Measurements from ENCODE around the gene E2F3. TPM values are rescaled to one million over a fixed set of nuclear protein-coding genes. Genes with fewer than 3 reads are reported as not detected.

E2F3 gene
- total and polyA plus RNA-seq, 2 donors (not counting 1 experiment from before 2014, with no cell fraction given): 4.1 to 12.3 TPM

DNA sequence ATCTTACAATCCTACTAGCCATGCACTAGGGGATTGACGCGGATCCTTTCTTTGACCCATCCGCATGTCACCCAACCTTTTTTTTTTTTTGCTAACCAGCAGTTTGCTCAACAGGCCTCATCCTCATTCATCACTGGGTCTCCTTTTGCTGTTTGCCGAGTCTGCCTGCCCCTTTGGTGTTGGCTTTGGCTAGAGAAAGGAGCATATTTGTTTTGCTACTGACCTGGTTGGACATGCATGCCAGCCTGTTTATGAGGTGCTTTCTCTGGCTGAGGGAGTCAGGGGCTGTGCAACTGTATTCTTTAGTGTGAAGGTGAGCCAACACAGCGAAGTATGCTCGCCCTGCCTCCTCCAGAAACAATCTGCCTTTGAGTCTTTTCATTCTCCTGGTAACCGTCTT is 40.2 kb downstream of the E2F3 start:
- Histone ChIP-seq H3K4me2 (ENCODE audit: extremely low read depth, insufficient read depth, low read length) (no peak overlapping the region), H3K9me3 (ENCODE audit: control insufficient read depth, insufficient read depth, low read depth, low read length) (no peaks in the 10 kb centered on the region), H3K36me3 (ENCODE audit: control insufficient read depth, insufficient read depth, low read length) (no peaks in the 10 kb centered on the region), H3K9ac (ENCODE audit: insufficient read depth, low read length) (no peak overlapping the region), H3K27ac (ENCODE audit: insufficient read depth, low read length) (no peak overlapping the region), H3K4me3 (replicated peaks in 1 of 4; ENCODE audit: control extremely low read depth in 1 of 4, insufficient read depth in 1 of 4, low read depth in 3 of 4, low read length in 4 of 4) (no peak overlapping the region), H4K20me1 (ENCODE audit: control insufficient read depth, extremely low read depth, insufficient read depth, low read length) (no peaks in the 10 kb centered on the region), H2AFZ (ENCODE audit: low read length) (no peak overlapping the region), H3K27me3 (ENCODE audit: control insufficient read depth, insufficient read depth, low read length) (no peaks in the 10 kb centered on the region), H3K79me2 (ENCODE audit: control insufficient read depth, insufficient read depth, low read length) (peaks cover 50% of the 10 kb centered on the region), H3K4me1 (ENCODE audit: control insufficient read depth, extremely low read depth, insufficient read depth, low read length) (peaks cover 2% of the 10 kb centered on the region)
- DNase-seq (ENCODE audit: low read depth in 2 of 2): no peak
- TF ChIP-seq, protein P1, sequence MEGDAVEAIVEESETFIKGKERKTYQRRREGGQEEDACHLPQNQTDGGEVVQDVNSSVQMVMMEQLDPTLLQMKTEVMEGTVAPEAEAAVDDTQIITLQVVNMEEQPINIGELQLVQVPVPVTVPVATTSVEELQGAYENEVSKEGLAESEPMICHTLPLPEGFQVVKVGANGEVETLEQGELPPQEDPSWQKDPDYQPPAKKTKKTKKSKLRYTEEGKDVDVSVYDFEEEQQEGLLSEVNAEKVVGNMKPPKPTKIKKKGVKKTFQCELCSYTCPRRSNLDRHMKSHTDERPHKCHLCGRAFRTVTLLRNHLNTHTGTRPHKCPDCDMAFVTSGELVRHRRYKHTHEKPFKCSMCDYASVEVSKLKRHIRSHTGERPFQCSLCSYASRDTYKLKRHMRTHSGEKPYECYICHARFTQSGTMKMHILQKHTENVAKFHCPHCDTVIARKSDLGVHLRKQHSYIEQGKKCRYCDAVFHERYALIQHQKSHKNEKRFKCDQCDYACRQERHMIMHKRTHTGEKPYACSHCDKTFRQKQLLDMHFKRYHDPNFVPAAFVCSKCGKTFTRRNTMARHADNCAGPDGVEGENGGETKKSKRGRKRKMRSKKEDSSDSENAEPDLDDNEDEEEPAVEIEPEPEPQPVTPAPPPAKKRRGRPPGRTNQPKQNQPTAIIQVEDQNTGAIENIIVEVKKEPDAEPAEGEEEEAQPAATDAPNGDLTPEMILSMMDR (conservative IDR thresholded peaks at IDR 0.05 in 1 of 2, IDR thresholded peaks at IDR 0.05 in 1 of 2; ENCODE audit: low read depth in 1 of 2, low read length in 2 of 2): no peak
- TF ChIP-seq EZH2 (IDR thresholded peaks at IDR 0.05; ENCODE audit: low read length, missing control alignments): no peak

DNA sequence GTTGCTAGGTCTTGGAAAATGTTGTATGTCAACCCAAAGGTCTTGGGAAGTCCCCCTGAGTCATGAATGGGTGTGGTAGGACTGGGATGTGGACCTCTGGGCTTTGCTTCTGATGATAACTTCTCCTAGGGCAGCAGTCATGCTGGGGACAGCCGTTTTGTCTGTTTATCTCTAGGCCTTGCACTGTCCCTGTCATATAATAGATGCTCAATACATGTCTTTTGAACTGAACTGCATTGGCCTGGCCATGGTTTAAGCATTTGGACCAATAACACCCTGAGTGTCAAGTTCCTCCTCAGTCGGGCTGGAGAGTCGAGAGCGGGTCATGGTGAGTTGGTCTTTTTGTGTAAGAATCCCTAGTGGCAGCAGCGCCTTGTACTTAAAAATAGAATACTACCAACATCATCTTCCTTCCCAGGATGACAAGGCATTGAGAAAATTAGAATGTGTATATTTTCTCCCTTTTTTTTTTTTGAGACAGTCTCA is 43.1 kb downstream of the E2F3 start:
- H3K79me2 ChIP-seq (ENCODE audit: control insufficient read depth, insufficient read depth, low read length): peaks cover 66% of the 10 kb centered on the region
- H2AFZ ChIP-seq (ENCODE audit: low read length): no peak overlapping the region
- H3K9me3 ChIP-seq (ENCODE audit: control insufficient read depth, insufficient read depth, low read depth, low read length): no peaks in the 10 kb centered on the region
- no peaks in the 10 kb centered on the region for H3K27me3 ChIP-seq (ENCODE audit: control insufficient read depth, insufficient read depth, low read length)
- no peaks in the 10 kb centered on the region for H3K36me3 ChIP-seq (ENCODE audit: control insufficient read depth, insufficient read depth, low read length)
- H3K27ac ChIP-seq (ENCODE audit: insufficient read depth, low read length): no peak overlapping the region
- no peak overlapping the region for H3K9ac ChIP-seq (ENCODE audit: insufficient read depth, low read length)
- TF ChIP-seq, protein P1 (conservative IDR thresholded peaks at IDR 0.05 in 1 of 2, IDR thresholded peaks at IDR 0.05 in 1 of 2; ENCODE audit: low read depth in 1 of 2, low read length in 2 of 2): no peak
- H3K4me3 ChIP-seq (replicated peaks in 1 of 4; ENCODE audit: control extremely low read depth in 1 of 4, insufficient read depth in 1 of 4, low read depth in 3 of 4, low read length in 4 of 4): no peak overlapping the region
- H3K4me2 ChIP-seq (ENCODE audit: extremely low read depth, insufficient read depth, low read length): no peak overlapping the region
- no peaks in the 10 kb centered on the region for H4K20me1 ChIP-seq (ENCODE audit: control insufficient read depth, extremely low read depth, insufficient read depth, low read length)
- peaks cover 6% of the 10 kb centered on the region for H3K4me1 ChIP-seq (ENCODE audit: control insufficient read depth, extremely low read depth, insufficient read depth, low read length)
- DNase-seq (ENCODE audit: low read depth in 2 of 2): no peak

DNA sequence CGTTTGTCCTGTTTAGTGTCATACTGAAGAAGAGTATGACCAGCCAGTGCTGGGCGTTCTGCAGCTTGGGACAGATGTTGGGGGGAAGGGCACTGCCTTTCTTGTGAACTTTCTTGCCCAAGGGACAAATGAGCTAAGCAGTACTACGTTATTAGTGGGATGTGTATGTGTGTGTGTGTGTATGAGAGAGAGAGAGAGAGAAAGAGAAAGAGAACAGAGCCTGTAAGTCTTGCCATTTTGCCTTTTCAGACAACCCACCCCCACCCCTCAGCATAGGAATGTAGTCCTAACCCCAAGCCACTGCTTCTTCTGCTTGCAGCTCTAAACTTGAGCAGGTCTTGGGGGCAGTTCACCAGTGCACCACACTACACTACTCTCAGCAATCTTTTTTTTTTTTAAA is 45.5 kb downstream of the E2F3 start:
- H3K27ac ChIP-seq (ENCODE audit: insufficient read depth, low read length): no peak overlapping the region
- H3K4me1 ChIP-seq (ENCODE audit: control insufficient read depth, extremely low read depth, insufficient read depth, low read length): peaks cover 6% of the 10 kb centered on the region
- H4K20me1 ChIP-seq (ENCODE audit: control insufficient read depth, extremely low read depth, insufficient read depth, low read length): no peaks in the 10 kb centered on the region
- no peaks in the 10 kb centered on the region for H3K9me3 ChIP-seq (ENCODE audit: control insufficient read depth, insufficient read depth, low read depth, low read length)
- H3K27me3 ChIP-seq (ENCODE audit: control insufficient read depth, insufficient read depth, low read length): no peaks in the 10 kb centered on the region
- TF ChIP-seq, protein P1 (conservative IDR thresholded peaks at IDR 0.05 in 1 of 2, IDR thresholded peaks at IDR 0.05 in 1 of 2; ENCODE audit: low read depth in 1 of 2, low read length in 2 of 2): no peak
- no peak for TF ChIP-seq EZH2 (IDR thresholded peaks at IDR 0.05; ENCODE audit: low read length, missing control alignments)
- peaks cover 76% of the 10 kb centered on the region for H3K79me2 ChIP-seq (ENCODE audit: control insufficient read depth, insufficient read depth, low read length)
- no peak overlapping the region for H3K4me2 ChIP-seq (ENCODE audit: extremely low read depth, insufficient read depth, low read length)
- H3K36me3 ChIP-seq (ENCODE audit: control insufficient read depth, insufficient read depth, low read length): no peaks in the 10 kb centered on the region
- H3K4me3 ChIP-seq (replicated peaks in 1 of 4; ENCODE audit: control extremely low read depth in 1 of 4, insufficient read depth in 1 of 4, low read depth in 3 of 4, low read length in 4 of 4): no peak overlapping the region
- no peak overlapping the region for H3K9ac ChIP-seq (ENCODE audit: insufficient read depth, low read length)
- H2AFZ ChIP-seq (ENCODE audit: low read length): no peak overlapping the region
- peak in 1 of 2 donors; percentile 33 for DNase-seq (ENCODE audit: low read depth in 2 of 2)
